ENCODE data around the gene HAGH.
"Not testable (repeated sequence)": the region's sequence is repeated elsewhere in the genome, so short reads cannot be mapped to it uniquely, and the experiment has no call there.

HAGH gene

DNA sequence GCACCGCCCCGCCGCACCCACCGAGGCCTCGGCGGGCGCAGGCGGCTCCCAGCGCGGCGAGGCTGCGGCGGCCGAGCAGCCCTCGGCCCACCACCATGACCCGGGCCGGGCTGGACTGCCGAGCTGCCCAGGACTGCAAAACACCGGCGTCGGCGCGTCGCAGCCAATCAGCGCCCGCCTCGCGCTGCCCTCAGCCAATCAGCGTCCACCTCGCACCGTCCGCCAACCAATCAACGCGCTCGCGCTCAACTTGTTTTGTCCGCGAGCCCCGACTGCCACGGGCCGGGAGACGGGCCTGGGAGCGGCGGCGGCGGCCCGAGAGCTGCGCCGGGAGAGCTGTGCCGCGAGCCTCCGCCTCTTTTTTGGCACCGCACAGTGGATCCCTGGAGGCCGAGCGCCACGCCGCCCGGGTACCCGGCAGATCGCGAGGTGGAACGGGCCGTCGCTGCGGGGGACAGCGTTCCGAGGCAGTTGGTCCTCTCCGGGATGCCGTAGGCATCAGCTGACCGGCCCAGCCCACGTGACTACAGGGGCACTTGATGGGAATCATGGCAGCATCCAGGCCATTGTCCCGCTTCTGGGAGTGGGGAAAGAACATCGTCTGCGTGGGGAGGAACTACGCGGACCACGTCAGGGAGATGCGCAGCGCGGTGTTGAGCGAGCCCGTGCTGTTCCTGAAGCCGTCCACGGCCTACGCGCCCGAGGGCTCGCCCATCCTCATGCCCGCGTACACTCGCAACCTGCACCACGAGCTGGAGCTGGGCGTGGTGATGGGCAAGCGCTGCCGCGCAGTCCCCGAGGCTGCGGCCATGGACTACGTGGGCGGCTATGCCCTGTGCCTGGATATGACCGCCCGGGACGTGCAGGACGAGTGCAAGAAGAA is at the start of gene HAGH, which contains the start of gene FAHD1:
Gene HAGH, minus strand, starts transcription at position 135 of the 883 bp plus-strand sequence. Its CDS starts 38 bp downstream, at position 97.
Gene FAHD1, plus strand, starts transcription at position 516 of the 883 bp plus-strand sequence. Its CDS starts 33 bp downstream, at position 549.
- DNase-seq, result peak; percentile 94

DNA sequence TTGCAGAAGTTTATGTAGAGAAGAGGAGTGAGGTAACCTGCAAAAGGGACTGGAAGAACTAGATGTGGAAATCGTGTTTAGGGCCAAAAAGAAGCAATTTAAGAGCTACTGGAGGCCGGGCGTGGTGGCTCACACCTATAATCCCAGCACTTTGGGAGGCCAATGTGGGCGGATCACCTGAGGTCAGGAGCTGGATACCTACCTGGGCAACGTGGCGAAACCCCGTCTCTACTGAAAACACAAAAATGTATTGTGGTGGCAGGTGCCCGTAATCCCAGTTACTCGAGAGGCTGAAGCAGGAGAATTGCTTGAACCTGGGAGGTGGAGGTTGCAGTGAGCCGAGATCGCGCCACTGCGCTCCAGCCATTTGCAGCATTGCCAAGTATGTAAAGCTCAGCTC is 49.4 kb upstream of the HAGH start:
- DNase-seq, result not testable (repeated sequence)

DNA sequence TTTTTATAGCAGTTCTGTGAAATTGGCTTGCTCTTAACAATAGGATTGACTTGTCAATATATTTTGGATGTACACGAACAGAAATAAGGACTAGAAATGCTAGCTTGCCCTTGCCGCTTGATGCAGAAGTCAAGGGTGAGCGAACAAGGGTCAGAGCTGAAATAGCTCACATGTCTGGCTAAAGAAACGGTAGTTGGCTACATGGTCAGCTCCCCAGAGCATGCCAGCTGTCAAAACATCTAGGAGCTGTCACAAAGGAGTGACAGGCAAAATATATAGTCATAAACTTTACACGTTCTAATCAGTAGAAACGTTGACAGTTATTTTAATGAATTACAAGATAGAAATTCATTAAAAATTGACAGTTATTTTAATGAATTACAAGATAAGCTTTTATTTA is 48.2 kb upstream of the HAGH start:
- DNase-seq, result no peak

DNA sequence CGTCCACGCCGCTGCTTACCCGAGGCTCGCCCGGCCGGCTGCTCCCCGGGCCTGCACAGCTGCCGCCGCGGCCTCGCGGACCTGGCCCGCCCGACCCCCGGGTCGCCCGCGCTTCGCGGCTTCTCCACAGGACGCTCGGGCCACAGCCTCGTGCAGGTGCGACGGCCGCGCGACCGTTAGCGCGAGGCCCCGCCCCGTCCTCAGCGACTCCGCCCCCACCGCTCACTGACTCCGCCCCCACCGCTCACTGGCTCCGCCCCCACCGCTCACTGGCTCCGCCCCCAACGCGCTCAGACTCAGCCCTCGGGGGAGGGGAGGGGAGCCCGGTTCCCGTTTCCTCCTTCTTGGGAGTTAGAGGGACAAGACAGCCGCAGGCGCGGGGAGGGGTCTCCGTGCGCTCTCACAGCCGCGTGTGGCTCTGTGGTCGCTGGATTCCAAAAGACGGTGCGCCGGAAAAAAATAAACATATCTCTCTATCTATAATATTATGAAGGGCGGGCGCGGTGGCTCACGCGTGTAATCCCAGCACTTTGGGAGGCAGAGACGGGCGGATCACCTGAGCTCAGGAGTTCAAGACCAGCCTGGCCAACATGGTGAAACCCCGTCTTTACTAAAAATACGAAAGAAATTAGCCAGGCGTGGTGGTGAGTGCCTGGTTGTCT is 45.5 kb upstream of the HAGH start, which contains the start of gene MEIOB:
Gene MEIOB, minus strand, starts transcription at position 191 of the 662 bp plus-strand sequence. CDS start 3,989 bp downstream, outside the sequence.
- DNase-seq, result peak; percentile 16

DNA sequence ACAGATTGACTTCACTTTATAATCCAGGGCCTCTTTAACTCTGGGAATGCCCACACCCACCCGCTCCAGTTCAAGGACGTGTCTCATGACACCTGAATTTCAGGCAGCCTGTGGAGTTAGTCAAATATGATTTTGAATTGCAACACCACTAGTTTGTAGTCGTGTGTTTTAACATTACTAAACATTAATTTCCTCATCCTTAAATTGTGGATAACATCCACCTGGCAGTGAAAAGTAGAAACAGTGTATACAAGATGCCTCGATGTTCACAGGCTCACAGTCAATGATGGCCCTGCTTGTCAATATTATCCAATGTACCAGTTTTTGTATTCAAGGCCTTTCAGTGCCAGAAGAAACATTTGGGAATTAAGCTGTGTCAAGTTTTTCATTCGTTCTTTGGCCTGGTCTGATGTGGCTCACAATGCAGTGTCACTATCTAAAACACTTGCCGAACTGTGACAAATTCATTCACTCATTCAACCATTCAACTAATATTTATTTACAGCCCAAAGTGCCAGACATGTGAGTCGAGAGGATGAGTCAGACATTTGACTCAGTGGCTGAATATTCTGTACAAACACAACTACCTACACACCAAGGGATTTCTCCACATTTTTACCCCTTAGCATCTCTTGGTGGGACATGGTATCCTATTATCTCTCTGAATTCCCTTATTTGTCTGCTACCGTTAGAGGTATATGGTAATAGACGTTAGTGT is 43.9 kb upstream of the HAGH start:
- no peak for DNase-seq

DNA sequence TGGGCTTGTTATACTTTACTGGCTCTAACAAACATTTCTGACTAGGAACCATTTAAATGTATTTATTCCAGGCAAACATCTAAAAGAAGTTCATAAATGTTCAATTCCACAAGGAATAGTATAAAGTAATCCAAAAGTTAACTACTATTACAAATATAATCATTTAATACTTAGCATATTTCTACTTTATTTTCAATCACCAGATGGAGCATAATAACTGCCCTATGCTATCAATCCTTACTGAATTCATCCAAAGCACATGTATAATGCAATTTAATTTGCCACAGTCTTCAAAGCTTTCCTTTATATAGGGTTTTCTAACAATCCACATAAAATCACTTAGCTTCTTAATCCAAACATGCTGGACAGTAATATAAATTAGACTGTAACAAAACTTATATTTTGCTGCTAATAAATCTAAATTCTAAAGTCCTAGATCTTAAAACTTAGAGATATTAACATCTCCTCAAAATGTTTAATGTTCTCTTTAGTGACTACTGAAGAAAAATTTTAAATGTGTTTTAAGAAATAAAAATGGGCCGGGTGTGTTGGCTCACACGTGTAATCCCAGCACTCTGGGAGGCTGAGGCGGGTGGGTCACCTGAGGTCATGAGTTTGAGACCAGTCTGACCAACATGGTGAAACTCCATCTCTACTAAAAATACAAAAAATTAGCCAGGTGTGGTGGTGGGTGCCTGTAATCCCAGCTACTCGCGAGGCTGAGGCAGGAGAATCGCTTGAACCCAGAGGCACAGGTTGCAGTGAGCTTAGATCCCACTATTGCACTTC is 39.5 kb upstream of the HAGH start:
- no peak for DNase-seq

DNA sequence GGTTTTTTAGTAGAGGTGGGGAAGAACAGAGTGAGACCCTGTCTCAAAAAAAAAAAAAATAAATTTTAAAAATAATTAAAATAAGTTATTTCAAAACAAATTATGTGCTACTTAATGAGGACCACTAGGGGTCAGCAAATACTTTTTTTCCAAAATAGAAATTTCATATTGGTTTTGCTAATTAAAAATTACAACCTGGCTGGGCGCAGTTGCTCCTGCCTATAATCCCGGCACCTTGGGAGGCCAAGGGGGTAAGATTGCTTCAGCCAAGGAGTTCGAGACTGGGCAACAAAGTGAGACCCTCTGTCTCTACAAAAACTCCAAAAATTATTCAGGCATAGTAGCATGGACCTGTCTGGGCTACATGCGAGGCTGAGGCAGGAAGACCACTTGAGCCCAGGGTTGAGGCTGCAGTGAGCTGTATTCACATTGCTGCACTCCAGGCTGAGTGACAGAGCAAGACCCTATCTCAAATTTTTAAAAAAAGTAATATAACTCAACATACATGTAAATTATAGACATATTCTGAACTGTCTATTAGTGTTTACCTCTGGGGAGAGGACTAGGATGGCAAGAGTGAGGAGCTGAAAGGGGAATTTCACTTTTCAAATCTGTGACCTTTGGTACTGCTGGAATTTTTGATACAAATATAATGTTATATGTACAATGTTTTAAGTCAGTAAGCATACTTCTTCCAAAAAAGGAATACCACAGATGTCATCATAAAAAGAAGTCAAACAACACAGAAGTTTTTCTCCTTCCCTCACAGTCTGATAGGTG is 37.2 kb upstream of the HAGH start:
- DNase-seq, result peak; percentile 44

DNA sequence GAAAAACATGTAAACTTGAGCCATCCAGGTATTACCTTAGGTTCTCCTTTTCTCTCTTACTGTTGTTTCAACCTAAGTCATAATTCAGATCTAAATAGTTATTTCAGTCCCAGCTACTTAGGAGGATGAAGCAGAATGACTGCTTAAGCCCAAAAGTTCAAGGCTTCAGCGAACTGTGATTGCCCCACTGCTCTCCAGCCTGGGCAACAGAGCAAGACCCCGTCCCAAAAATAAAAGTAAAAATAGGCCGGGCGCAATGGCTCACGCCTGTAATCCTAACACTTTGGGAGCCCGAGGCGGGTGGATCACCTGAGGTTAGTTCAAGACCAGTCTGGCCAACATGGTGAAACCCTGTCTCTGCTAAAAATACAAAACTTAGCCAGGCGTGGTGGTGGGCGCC is 35.8 kb upstream of the HAGH start:
- DNase-seq, result no peak

DNA sequence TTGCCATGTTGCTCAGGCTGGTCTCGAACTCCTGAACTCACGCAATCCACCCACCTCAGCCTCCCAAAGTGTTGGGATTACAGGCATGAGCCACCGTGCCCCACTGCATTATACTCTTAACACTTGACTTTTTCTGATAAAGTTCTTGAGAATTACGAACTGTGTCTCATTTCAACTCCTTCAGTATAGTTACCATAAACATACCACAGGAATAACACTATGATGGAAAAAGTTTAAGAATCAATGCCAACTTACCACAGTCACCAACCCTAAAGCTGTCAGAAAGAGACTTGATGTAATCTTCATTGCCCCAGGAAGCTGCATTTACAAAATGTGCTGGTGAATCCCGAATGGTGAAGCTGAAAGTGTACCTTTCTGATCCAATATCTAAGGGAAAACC is 35.1 kb upstream of the HAGH start:
- no peak for DNase-seq

DNA sequence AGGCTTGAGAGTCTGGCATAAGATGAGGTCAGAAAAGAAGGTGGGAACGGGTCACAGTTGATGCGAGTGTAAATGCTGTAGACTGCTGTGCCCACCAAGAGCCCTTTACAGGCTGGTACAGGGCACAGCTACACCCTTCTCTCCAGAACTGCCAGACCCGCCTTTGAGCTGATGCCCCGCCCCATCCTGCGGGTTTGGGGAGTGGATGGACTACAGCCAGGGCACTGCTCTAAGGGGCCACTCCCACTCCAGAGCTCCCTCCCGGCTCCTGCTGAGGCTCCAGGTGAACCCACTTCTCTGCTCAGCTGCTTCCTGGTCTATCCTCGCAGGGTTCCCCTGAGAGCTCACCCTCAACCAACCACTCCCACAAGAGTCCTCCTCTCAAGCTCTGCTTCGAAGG is 33.0 kb upstream of the HAGH start:
- no peak for DNase-seq

DNA sequence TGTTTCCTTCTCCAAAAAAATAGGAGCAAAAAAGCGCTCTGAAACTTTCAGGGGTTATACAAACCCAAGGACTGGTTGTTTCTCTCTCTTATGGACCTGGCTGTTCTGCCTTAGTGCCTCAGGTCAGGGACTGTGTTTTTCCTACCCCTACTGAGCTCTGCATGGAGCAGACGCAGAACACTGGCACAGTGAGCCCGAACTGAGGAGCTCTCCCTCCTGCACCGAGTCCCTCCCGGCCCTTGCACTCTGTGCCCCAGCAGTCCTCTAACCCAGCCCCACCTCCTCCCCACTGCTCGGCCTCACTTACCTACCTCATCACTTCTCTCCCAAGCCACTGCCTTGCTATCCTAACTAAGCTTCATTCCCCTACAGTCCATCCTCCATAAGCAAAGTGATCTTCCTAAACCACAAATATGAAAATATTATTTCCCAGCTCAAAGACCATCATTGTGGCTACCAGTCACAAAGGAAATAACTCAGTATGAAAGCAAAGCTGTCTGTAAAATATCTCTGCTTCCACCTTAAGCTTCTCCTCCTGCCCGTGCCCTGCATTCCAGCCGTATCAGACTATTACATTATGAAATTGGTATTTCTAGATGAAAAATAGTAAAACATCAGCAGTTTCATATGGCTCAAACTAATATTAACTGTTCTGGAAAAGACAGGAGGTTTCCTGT is 31.7 kb upstream of the HAGH start:
- DNase-seq, result no peak

DNA sequence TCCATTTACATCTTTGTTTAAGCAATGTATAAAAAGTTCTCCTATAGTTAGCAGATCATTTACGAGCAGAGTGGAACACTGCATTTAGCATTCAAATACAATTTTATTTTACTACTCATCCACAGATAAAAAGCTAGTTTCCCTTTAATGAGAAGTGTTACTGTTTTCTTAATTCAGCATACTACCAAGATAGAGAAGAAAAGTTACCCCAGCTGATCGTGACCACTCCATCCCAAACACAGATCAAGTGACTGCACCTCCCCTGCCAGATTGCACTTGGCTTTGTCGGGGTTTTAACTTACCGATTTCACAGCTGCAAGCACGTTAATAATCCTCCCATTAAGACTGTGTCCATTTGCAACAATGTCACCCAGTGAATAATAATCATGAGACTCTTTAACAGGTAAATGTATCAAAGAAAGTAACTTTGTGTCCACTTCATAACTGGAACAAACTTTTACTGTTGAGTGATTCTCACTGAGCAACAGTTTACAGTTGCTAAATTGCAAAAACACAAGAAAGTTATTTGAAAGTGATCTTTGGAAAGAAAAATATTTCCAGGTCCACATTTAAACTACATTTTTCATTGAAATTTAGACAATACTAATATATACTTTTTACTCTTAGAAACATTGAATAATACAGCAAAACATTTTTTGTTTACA is 30.9 kb upstream of the HAGH start:
- DNase-seq, result no peak

DNA sequence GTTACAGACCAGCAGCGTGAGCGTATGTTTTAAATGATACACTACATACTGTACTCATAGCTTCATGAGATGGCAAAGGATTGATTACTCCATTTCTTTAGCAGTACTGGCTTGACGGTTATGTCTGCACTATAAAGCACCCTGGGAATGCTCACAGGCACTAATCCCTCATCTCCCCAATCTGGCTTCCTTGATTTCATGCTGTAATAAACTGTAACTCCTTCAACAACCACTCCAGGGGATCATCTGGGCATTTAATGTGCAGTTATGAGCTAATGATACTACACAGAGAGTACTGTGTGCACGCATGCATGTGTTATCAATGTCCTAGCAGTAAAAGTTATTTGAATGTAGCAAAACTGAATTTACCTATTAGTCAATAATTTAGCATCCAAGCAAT is 25.2 kb upstream of the HAGH start:
- no peak for DNase-seq

DNA sequence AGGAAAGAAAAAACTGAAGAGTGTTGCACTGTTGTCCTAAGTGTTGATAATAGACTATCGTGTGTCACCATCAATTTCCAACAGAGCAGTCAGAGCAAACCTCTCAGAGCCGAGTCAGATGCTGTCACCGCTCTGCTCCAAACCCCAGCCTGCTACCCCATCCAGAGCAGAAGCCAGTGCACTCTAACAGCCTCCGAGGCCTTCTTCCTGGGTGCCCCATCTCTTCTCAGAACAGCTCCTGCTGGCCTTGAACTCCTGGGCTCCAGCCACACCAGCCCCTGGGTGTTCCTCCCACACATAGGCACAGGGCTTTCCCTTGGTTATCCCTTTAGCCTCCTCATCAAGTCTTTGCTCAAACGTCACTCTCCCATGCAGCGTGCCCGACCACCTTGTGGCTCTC is 24.4 kb upstream of the HAGH start:
- no peak for DNase-seq

DNA sequence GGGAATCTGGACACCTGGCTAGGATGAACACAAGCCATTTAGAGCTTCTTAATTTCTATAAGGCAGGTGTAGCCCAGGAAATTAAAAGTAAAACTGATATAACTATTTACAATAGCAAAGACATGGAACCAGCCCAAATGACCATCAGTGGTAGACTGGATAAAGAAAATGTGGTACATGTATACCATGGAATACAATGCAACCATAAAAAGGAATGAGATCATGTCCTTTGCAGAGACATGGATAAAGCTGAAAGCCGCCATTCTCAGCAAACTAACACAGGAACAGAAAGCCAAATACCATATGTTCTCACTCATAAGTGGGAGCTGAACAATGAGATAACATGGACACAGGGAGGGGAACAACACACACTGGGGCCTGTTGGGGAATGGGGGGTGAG is 19.8 kb upstream of the HAGH start:
- no peak for DNase-seq

DNA sequence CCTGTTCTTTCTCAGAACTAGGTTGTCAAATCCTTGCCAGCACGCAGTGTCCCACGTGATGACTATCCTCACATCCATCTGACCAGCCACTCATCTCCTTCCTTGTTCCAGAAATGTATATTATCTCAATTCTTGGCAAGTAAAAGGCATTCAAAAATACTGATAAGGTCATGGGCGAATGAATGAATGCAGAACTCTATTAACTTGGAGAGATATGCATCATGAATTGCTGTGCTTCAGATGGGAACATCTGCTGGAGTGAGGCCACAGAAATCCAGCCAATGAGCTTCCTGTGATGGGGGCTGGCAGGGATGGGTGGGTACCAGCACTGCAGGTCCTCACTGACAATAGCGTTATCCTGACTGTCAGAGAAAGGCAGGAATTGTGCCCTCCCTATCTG is 19.4 kb upstream of the HAGH start:
- no peak for DNase-seq

DNA sequence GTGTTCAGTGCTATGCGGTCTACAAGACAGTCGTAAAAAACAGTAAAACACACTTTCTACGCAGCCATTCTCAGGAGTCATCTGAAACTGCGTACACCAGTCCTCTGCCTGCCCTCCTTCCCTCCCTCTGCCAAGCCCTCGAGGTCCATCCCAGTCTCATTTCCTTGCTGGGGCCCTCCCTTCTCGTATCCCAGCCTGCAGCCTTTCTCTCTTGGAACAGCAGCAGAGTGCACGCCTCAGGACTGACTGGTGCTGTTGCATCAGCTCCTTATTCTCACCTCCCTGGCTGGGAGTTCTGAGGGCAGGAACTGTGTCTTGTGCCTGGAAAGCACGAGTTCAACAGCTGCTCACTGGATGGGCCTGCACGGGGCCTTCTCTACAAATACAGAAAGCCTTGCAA is 12.9 kb upstream of the HAGH start:
- DNase-seq, result no peak

DNA sequence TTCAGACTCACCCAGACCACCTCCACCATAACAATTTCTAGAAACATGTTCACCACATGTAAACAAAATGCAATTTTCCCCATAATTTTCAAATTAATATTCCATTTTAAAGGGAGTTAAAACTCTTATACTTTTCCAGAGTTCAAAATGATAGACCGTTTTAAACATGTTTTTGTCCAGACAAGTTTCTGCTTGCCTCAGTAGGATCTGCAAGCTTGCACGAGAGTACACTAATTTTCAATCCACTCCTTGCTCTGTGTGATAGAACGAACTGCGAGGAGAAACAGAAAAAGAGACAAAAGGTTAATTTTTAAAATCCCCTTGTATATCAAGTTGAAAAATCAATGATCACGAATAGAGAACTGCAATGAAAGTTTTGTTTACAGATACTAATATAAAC is 7.5 kb upstream of the HAGH start:
- no peak for DNase-seq

DNA sequence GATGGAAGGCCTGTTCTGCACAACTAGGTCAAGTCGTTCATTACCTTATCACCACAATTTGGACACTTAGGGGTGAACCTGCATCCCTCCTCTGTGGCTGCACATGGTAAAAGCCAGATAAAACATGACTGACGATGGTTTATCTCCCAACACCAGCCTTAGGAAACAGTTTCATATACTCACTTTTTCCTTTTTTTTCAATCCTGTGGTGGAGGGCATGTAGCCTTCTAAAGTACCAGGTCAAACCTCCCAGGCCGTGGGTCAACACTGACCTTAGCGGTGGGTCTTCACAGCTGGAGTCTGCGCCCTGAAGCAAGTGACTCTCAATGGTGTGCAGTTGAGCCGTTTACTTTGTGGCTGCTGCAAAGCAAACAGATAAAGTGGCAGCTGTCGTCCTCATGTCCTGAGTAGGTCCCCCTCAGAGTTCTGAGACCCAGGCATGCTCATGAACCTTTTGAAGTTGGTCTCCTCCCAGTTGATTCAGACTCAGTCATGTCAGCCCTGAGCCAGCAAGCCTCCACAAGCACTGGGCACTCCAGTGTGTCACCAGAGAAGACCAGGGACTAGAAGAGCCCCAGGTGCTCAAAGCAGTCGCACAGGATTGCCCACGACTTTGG is 6.3 kb upstream of the HAGH start:
- no peak for DNase-seq

Data from CD4-positive, alpha-beta T cell treated with Interleukin-10 for 1 hour (primary cell).